HG03457 (cell line): Measurements from ENCODE around the gene CELA2B.
"Not testable (repeated sequence)": the region's sequence is repeated elsewhere in the genome, so short reads cannot be mapped to it uniquely, and the experiment has no call there.

Source experiments
- ATAC-seq: cut with Tn5 transposase; IDR thresholded peaks from one replicate; pipeline ENCODE4 v1.9.1; 2021; ENCODE audit warnings: moderate number of reproducible peaks; ENCODE audit not compliant: unreplicated experiment

The CELA2B gene

DNA sequence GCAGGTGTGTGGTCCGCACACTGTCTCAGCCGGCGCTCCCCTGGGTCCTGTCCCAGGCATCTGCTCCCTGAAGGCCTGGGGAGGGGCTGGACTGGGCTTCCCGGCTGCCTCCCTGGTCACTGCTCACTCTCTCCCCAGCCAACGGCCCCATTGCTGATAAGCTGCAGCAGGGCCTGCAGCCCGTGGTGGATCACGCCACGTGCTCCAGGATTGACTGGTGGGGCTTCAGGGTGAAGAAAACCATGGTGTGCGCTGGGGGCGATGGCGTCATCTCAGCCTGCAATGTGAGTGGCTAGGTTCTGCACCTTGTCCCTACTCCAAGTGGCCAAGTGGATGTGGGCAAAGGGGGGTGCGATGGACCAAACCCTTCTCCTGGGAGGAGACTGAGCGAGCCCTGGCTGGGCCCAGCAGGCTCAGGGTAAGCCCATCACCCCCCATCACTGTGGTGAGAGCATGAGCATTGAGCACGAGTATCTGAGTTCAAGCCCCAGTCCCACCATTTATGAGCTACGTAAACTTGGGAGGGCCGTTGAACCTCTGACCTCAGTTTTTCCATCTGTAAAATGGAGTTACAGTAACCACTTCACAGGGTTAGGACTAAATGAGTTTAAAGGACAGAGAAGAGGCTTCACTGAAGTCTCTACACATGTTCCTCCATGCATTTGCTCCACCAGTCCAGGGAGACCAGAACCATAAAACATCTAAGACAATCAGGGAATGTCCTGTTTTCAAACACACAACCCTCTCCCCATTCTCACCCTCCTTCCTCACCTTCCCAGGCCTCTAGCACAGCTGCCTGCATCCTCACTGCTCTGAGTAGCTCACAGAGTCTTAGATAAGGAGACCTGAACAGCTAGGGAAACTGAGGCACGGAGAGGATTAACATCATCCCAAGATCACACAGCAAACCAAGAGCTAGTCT, 31.2 kb upstream of the CELA2B start:
- ATAC-seq, result no peak

- no peak for ATAC-seq
Measured at GRCh38 chr1:15445390-15446122, 30.3 kb upstream of the CELA2B start.

- no peak for ATAC-seq
Measured at GRCh38 chr1:15446212-15446611, 29.7 kb upstream of the CELA2B start.

DNA sequence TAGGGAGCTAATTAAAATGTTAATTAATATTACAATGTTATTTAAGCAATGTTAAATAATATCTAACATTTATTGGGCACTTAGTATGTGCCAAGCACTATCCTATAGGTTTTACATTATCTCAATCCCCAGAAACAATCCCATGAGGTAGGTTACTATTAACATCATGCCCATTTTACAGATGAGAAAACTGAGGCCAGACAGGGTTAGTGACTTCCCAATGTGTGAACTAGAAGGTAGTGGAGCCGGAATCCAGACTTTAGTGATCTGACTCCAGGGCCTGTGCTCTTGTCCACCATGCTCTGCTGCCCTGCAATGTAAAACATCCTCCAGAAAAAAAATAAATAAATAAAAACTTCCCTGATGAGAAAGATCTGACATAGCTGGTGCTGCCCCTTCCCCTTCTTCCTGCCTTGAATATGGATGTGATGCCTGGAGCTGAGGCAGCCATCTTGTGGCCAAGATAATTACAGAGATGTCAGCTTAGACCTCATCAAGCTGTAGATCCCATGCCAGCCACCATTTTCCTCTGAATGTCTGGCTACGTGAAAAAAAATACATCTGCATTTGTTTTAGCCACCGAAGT, 26.9 kb upstream of the CELA2B start:
- ATAC-seq, result no peak

- ATAC-seq, result no peak
Measured at GRCh38 chr1:15449567-15449966, 26.3 kb upstream of the CELA2B start.

DNA sequence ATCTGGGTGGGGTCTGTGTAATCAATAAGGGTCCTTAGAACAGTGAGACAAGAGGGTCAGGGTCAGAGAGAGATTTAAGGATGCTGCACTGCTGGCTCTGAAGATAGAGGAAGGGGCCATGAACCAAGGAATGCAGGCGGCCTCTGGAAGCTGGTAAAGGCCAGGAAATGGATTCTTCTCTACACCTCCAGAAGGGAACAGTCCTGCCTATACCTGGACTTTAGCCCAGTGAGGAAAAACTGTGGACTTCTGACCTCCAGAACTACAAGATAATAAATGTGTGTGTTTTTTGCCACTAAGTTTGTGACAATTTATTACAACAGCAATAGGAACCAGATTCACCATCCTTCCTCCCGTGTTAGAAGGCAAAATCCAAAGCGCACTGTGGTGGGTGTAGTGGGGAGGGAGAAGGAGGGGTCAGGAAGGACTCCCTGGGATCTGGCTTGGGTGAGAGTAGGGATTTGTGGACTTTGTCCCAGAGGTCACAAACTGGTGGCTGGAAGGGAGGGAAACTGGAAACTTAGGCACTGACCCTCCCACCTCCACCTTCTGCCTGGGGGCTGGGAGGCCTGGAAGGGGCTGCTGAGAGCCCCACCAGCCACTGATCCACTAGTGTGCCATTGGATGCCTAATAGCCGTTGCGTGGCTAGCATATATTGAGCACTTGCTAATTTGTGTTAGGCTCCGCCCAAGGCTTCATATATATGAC, 24.7 kb upstream of the CELA2B start:
- ATAC-seq, result no peak

- no peak for ATAC-seq
Measured at GRCh38 chr1:15452216-15452615, 23.7 kb upstream of the CELA2B start.

- no peak for ATAC-seq
Measured at GRCh38 chr1:15452866-15453571, 22.9 kb upstream of the CELA2B start.

- ATAC-seq, result no peak
Measured at GRCh38 chr1:15453734-15454133, 22.2 kb upstream of the CELA2B start.

GRCh38 chr1:15454256-15454655, 21.6 kb upstream of the CELA2B start:
- no peak for ATAC-seq

DNA sequence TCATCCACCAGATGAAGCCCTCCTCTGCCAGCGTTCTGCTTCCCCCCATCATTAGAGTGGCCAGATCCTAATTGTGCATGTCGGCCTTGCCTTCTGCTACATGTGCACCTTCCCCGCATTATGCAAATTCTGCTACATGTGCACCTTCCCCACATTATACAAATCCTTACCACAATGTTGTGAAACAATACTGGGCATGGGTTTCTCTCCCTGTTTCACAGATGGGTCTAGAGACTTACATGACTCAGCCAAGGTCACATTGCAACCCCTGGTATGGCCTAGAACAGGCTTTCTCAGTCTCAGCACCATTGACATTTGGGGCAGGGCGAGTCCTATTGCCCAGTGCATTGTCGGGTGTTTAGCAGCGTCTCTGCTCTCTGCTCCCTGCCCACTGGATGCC, 20.4 kb upstream of the CELA2B start:
- no peak for ATAC-seq

- no peak for ATAC-seq
Measured at GRCh38 chr1:15456313-15456954, 19.5 kb upstream of the CELA2B start, which contains the start of gene CELA2A. CELA2A (plus strand) TSS chr1:15456732; CDS start chr1:15456754, 22 bp downstream.

- no peak for ATAC-seq
Measured at GRCh38 chr1:15457585-15457984, 18.3 kb upstream of the CELA2B start.

- not testable (repeated sequence) for ATAC-seq
Measured at GRCh38 chr1:15458388-15458787, 17.5 kb upstream of the CELA2B start.

DNA sequence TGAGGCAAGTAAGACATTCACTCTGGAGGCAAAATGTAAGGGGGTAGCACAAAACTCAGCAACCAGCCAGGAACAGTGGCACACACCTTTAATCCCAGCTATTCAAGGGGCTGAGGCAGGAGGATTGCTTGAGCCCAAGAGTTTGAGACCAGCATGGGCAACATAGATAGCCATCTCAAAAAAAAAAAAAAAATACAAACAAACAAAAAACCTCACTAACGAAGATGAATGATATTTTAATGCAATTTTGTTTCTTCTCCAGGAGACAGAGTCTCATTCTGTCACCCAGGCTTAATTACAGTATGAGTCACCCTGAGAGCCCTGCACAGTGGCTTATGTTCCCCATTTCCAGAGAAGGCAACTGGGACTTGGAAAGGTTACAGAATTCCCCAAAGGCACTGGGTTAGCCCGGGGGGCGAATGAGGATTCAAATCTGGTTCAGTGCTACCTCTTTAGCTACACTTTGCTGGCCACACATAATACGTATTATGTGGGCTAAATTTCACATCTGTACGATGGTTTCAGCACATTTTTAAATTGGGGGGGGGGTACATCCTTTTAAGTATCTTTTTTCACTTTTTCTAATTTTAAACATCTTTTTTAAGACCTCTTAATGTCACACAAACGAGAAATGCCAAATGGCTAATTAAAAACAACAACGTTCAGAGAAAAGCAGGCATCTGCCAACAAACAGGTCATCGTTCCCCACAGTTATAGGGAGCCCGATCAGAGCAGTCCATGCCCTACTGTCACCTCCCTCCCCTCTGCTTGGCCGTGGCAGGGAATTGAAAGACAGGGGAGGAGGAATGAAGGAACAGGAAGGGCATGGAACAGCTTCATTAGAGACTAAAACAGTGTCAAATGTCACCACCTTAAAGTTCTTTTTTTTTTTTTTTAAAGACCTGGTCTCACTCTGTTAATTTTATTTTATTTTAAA, 15.9 kb upstream of the CELA2B start:
- no peak for ATAC-seq

- ATAC-seq, result no peak
Measured at GRCh38 chr1:15460708-15461095, 15.2 kb upstream of the CELA2B start.

GRCh38 chr1:15463064-15463800, 12.7 kb upstream of the CELA2B start:
- ATAC-seq, result not testable (repeated sequence)

GRCh38 chr1:15463926-15464322, 12.0 kb upstream of the CELA2B start:
- ATAC-seq, result not testable (repeated sequence)
